Stimulated activated CD4-positive, alpha-beta T cell treated with anti-CD3 and anti-CD28 coated beads, Interleukin-12 subunit alpha, Interleukin-12 subunit beta, amount 100 ng/mL, for 24 hours (primary cell): Measurements from ENCODE around the gene TPRN.
"Not testable (repeated sequence)": the region's sequence is repeated elsewhere in the genome, so short reads cannot be mapped to it uniquely, and the experiment has no call there.

Source experiments
- DNase-seq, 2 experiments: peaks; one replicate each; pipeline ENCODE4 v3.0.0-alpha.2; 2020; ENCODE audit warnings: low read depth in 2 of 2

The TPRN gene

GRCh38 chr9:137200311-137201204 is at the start of gene TPRN:
Gene TPRN (minus strand): TSS chr9:137200741. CDS start chr9:137200711, 30 bp downstream.
- DNase-seq, result peak; percentile 97 to 99

- DNase-seq, result no peak
Observed at GRCh38 chr9:137247916-137248175, 47.3 kb upstream of the TPRN start.

GRCh38 chr9:137247135-137247915 is 46.8 kb upstream of the TPRN start:
- DNase-seq, result no peak

GRCh38 chr9:137245450-137246421 is 45.2 kb upstream of the TPRN start:
- DNase-seq, result no peak

- no peak for DNase-seq
Observed at GRCh38 chr9:137244486-137245449, 44.2 kb upstream of the TPRN start.

- DNase-seq, result no peak
Observed at GRCh38 chr9:137243626-137244485, 43.3 kb upstream of the TPRN start.

GRCh38 chr9:137243266-137243625 is 42.7 kb upstream of the TPRN start:
- DNase-seq, result not testable (repeated sequence)

GRCh38 chr9:137242269-137243203 is 42.0 kb upstream of the TPRN start:
- DNase-seq, result no peak

GRCh38 chr9:137241490-137242268 is 41.1 kb upstream of the TPRN start:
- peak; percentile 32 to 41 for DNase-seq

- DNase-seq, result peak; percentile 93 to 96
Observed at GRCh38 chr9:137240841-137241489, 40.4 kb upstream of the TPRN start, which contains the start of gene TUBB4B. Gene TUBB4B (plus strand): TSS chr9:137241287. CDS start chr9:137241361, 74 bp downstream.

GRCh38 chr9:137240318-137240840 is 39.8 kb upstream of the TPRN start:
- DNase-seq, result peak in 1 of 2 experiments; percentile 58

- DNase-seq, result not testable (repeated sequence)
Observed at GRCh38 chr9:137239541-137240200, 39.1 kb upstream of the TPRN start.

GRCh38 chr9:137237759-137238726 is 37.5 kb upstream of the TPRN start:
- DNase-seq, result no peak

- no peak for DNase-seq
Observed at GRCh38 chr9:137236936-137237421, 36.4 kb upstream of the TPRN start.
